ENCODE data around the gene TEDC1.

TEDC1 gene

DNA sequence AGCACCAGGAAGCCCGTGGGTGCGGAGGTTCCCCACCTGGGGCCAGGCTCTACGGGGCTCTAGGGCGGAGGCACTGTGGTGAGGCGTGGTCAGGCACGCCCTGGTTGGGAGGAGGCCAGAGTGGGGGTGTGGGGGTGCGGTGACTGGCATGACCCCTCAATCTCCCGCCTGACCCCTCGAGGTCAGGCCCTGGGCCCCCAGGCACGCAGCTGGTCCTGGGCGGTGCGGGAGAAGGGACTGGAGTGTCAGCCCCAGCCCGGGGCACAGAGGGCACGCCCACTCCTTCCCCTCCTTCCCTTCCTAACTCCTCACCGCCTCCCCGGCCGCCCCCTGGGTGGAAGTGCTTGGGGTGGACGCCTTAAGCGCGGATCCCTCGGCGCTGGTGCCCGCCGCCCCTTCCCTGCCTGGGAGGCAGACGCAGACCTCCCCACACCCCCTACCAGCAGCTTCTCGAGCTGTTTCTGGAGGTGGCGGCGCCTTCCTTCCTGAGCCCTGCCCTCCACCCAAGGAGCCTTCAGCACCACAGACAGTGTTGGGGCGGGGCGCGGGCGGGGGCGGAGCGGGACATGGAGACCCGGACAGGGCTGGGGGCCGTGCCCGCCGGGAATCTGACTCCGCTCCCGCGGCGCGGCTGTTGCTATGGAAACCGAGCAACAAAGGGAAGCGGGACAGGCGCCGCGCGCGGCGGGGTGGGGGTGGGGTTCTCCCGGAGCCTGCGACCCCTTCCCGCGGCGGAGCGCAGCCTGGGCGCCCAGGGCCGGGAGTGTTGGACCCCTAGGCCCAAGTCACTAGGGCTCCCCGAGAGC, 17.2 kb upstream of the TEDC1 start:
- DNase-seq (ENCODE audit: low read depth in 3 of 3), result peak in 2 of 3 experiments; percentile 52 to 55

DNA sequence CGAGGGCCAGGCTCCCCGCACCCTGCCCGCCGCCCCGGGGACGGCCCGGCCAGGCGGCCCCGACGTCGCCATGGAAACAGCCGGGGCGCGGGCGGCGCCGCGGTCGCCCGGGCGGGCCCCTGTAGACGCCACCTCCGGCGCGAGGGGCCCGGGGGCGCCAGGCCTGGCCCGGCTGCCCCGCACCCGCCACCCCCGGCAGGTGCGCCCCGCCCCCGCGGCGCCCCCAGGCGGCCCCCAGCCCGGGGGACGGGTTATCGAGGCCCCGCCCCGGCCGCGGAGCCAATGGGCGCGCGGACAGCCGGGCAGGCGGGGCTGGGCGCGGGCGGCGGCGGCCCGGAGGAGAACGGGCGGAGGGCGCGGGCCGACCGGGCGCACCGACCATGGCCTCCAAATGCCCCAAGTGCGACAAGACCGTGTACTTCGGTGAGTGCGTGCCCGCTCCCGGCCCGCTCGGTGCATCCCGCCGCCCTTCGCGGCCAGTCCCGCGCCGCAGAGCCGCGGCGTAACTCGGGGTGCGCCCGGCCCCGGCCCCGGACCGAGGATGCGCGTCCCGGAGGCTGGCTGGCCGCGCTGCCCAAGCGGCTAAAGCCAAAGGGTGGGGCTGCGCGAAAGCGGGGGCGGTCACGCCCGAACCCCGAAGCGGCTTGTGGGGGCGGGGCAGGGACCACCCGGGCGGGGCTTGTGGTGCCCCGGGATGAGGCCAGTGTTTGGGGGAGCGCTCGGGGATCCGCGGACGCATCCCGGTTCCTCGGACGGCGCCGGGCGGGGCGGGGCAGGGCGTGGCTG, 16.4 kb upstream of the TEDC1 start, which contains the start of gene CRIP2:
CRIP2 (plus strand) TSS at position 339 of the 786 bp plus-strand sequence; CDS start at position 381, 42 bp downstream.
- DNase-seq (ENCODE audit: low read depth in 3 of 3), result no peak

DNA sequence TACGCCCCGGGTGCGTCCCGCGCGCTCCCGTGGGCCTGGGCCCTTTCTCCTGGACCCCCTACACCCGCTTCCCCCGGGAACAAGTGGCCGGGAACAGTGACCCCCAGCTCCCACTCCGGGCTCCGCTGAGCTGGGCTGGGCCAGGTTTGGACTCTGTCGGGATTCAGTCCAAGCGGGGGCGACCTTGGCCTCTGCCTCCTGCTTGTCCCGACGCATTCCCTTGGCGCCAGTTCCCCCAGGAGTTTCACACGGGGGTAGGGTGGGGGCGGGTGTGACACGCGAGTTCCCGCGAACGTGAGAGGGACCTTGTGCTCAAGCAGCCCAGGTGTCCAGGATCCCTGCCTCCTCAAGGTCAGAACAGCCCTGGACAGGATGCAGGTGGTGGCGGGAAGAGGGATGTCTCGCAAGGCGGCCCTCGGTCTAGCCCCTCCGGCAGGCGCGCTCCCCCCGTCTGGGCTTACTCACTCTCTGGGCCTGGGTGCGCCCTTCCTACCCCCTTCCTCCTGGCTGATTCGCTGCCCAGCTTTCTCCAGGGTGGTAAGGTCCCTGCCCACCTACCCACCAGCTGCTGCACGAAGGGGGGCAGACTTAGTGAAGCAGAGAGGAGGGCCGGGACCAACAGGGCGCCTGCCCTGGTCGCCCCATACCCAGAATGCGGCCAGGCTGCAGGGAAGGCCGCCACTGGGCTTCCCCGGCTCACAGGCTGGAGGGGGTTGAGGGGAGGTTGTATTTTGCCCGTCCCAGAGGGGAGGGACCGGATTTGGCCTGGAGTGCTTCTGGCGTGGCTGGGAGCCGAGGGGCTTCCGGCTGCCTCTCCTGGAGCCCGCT, 15.6 kb upstream of the TEDC1 start:
- no peak for DNase-seq (ENCODE audit: low read depth in 3 of 3)

DNA sequence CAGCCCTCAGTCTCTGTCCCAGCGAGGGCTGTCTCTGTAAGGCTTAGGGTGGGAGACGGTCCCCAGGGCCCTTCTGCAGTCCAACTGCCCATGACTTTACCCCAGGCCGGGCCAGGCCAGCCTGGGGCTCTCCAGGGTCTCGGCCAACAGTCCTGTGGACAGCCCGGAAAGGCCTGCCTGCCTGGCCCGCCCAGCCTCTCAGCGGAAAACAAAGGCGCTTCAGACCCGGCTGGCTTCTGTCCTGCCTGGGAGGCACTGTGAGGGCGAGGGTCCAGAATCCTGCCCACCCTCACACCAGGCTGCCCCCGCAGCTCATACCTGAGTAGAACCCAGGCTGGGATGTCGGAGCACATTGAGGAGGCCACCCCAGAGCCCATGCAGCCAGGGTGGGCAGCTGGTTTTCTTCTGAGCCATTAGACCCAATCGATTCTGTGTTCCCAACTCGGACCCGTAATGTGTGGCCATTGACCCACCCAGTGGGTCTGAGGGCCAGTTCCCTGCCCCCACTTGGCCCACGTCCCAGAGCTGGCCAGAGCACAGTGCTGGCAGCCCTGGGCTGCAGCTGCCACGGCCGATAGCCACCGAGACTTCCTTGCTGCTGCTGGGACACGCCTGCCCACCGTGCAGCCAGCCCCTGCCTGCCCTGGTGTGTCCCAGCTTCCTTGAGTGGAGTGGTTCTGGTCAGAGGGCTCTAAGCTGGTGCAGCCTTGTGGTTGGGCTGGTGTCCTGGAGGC, 14.8 kb upstream of the TEDC1 start:
- no peak for DNase-seq (ENCODE audit: low read depth in 3 of 3)

DNA sequence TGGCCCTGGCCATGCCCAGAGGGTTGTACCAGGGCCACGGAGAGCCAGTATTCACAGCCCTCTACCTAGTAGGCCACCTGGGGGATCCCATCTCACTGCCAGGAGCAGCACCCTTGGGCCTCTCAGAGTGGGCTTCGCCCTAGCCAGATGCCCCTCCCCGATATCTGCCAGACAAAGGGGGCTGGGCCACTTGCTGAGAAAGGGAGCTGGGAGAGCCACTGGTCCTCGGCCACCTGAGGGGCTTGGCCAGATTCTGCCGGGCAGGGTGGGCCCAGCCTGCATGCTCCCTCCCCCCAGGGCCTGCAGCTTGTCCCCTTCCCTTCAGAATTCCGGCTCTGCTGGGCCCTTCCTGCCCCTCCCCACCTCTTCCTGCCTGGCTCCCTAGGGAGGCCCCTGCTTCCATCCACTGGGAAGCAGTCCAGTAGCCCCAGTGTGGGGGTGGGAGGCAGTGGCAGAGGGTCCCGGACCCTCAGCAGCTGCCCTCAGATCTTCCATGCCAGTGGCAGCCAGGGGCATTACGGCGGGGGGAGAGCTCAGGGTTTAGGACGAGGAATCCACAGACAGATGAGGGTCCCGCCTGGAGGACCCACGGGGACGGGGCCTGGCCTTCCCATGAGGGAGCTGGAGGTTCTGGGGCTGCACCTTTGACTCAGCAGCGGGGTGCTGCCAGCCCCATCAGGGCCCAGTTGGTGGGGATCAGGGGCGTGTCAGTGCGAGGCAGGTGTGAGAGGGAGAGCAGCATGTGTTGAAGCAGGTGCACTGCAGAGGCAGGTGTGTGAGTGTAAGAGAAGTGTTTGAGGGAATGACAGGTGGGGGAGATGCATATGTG, 14.0 kb upstream of the TEDC1 start:
- DNase-seq (ENCODE audit: low read depth in 3 of 3), result no peak

DNA sequence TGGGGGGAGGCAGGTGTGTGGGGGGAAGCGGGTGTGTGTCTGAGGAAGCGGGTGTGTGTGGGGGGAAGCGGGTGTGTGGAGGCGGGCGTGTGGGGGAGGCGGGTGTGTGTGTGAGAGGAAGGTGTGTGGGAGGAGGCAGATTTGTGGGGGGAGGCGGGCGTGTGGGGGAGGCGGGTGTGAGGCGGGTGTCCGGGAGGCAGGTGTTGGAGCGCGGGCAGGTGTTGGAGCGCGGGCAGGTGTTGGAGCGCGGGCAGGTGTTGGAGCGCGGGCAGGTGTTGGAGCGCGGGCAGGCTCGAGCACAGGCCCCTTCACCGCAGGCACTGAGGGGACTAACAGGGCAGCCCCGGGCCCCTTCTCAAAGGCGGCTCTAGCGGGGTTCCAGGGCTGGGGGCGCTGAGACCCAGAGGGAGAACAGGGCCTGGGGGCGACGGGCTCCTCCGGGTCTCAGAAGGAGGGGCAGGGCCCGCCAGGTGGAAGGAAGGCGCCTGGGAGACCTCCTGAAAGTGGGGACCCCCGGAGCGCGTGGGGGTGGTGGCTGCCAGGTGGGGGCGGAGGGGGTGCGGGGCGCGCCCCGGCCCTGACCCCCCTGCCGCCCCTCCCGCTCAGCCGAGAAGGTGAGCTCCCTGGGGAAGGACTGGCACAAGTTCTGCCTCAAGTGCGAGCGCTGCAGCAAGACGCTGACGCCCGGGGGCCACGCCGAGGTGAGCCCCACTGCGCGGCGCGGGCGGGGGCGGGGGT, 13.2 kb upstream of the TEDC1 start:
- peak in 1 of 3 experiments; percentile 42 for DNase-seq (ENCODE audit: low read depth in 3 of 3)

DNA sequence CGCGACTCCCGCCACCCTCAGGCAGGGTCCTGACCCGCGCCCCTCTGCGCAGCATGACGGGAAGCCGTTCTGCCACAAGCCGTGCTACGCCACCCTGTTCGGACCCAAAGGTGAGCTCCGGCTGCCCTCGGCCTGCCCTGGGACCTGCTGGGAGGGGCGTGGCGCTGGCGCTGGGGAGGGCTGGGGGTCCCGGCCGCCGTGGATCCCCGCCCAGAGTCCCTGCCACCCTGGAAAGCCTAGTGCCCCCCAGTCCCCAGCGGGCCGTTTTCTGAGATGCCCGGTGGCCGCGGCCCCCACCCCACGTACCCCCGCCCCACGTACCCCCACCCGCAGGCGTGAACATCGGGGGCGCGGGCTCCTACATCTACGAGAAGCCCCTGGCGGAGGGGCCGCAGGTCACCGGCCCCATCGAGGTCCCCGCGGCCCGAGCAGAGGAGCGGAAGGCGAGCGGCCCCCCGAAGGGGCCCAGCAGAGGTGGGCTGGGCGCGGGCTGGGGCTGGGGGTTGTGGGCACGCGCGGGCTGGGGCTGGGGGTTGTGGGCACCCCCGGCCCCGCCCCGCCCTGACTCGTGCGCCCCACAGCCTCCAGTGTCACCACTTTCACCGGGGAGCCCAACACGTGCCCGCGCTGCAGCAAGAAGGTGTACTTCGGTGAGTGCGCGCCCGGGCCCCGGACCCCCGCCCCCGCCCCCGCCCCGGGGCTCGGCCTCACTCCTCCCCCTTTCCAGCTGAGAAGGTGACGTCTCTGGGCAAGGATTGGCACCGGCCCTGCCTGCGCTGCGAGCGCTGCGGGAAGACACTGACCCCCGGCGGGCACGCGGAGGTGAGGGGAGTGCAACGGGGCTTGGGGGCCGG, 12.4 kb upstream of the TEDC1 start:
- no peak for DNase-seq (ENCODE audit: low read depth in 3 of 3)

DNA sequence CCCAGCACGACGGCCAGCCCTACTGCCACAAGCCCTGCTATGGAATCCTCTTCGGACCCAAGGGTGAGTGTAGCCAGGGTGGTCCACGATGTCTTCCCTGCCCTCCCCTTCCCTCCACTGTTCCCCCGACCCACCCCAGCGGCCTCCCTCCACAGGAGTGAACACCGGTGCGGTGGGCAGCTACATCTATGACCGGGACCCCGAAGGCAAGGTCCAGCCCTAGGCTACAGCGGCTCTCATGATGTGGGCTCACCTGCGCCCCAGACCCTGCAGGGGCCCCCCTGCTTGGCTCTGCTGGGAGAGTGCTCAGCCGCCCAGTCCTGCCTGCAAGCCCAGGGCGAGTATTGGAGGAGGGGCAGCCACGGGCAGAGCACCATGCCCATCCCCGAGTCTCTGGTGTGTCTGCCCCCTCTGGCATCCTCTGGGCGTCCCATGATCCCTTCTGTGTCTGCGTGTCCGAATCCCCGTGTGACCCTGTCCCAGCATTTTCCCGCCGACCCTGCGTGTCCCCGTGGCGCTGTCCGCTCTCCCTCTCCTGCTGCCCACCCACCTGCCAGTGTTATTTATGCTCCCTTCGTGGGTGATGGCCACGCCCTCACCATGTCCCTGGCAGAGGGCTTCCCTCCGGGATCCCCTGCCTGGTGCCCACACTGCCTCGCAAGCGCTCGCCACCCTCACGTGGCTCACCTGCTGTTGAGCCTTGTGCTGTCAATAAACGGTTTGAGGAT, 11.5 kb upstream of the TEDC1 start:
- DNase-seq (ENCODE audit: low read depth in 3 of 3), result no peak

DNA sequence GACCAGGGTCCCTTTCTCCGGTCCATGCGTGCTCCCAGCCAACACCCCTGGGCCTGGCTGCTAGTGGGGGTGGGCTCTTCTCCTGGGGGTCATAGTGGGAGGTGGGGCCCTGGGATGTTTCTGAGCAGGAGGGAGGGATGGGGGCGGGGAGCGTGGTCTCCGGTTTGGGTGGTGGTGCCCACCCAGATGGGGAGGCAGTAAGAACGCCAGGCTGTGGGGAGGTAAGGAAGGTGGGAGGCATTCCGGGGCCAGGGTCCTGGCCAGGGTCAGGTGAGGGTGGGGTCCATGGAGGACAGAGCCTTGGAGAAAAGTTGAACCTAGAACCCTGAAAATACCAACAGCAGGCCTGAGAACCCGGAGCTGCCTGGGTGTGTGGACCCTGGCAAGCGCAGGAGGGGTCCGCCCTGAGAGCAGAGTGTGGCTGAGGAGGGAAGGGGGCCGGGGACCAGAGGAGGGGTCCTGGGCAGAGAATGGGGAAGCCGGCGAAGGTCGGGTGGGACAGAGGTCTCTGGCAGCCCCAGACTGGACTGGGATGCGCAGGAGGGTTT, 10.8 kb upstream of the TEDC1 start:
- DNase-seq (ENCODE audit: low read depth in 3 of 3), result no peak

DNA sequence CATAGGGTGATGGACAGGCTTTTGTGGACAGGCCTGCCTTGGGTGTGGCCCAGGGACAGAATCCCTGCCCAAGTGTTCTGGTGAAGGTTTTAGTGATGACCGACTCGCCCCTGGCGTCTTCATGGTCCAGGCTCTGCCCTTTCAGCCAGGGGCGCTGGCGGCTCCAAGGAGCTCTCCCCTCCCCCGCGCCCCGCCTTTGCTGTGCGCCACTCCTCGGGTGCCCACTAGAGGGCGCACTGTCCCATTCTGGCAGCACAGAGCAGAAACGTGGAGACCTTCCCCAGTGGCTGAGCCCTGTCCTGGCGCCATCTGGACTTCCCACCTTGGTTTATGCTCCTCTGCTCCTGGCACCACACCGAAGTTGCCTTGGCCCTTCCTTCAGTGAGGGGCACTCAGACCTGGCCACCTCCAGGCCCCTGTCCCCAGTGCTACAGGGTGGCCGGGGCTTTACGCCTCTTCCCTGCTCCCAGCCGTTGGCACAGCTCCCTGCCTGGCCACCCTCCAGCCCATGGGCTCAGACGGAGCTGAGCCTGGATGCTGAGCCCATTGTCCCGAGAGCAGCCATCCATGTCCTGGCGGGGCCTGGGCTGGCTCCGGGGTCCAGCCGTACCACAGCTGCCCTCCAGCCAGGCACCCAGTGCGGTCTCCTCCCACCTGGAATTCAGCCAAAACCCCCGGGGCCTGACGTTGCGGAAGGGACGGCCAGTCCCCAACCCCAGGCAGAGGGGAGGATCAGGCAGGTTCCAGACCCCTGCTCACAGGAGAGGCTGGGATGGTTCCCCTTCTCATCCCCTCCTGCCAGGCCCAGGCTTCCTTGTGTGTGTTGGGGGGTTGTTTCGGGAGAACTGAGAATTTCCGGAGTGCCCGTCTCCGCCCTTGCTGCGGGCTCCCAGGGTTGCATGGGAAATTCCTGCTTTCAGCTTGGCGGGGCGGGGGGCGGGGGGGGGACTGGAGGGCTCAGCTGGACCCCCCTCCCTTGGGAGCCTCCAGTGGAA, 9.9 kb upstream of the TEDC1 start:
- DNase-seq (ENCODE audit: low read depth in 3 of 3), result peak; percentile 81 to 83 (median 82)

DNA sequence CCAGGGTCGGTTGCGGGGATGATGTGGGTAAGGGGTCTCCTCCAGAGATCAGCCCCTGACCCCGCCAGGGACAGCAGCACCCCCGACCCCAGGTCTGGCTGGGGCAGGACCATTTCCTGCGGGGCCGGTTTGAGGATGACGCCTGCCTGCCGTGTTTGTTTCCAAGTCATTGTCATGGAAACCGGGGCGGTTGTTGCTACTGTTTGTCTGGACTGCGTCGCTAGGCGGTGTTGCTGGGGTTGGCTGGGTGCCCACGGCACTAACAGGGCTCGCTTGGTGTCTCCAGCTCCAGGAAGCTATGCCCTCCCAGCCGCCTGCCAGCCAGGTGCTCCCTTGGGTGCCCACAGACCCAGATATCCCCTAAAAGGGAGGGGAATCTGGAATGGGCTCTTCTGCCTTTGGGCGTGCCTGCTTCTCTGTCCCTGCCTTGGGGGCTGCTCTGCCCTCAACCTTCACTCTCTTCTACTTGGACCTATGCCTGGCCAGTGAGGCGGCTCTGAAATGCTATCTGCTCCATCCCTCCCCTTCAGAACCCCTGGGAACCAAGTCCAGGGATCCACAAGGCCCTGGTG, 9.1 kb upstream of the TEDC1 start:
- peak; percentile 61 to 87 (median 74) for DNase-seq (ENCODE audit: low read depth in 3 of 3)

DNA sequence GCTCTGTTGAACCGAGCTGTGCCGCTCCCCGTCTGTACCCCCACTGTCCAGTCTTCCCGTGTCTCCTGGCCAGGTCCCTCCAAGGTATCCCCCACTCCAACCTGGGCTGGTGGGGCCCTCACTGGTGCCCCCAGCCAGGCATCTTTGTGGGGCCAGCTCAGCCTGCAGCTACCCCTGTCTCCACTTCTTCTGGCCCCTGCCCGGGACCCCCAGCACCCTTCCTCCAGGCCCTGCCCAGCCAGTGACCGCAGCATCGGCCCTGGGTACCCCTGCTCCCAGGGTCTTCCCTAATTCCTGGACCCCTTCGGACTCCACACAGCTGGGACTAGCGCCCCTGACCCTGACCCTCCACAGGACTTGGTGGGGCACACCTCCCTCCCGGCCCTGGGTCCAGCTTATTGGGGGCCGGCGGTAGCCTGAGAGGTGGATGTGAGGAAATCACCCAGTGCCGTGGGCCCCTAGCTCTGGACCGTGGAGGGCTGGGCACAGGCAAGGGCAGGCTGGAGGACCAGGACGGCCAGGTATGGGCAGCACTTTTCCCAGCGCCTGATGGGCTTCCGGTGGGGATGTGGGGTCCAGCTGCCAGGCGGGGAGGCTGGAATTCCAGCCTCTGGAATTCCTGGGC, 8.4 kb upstream of the TEDC1 start:
- DNase-seq (ENCODE audit: low read depth in 3 of 3), result no peak

DNA sequence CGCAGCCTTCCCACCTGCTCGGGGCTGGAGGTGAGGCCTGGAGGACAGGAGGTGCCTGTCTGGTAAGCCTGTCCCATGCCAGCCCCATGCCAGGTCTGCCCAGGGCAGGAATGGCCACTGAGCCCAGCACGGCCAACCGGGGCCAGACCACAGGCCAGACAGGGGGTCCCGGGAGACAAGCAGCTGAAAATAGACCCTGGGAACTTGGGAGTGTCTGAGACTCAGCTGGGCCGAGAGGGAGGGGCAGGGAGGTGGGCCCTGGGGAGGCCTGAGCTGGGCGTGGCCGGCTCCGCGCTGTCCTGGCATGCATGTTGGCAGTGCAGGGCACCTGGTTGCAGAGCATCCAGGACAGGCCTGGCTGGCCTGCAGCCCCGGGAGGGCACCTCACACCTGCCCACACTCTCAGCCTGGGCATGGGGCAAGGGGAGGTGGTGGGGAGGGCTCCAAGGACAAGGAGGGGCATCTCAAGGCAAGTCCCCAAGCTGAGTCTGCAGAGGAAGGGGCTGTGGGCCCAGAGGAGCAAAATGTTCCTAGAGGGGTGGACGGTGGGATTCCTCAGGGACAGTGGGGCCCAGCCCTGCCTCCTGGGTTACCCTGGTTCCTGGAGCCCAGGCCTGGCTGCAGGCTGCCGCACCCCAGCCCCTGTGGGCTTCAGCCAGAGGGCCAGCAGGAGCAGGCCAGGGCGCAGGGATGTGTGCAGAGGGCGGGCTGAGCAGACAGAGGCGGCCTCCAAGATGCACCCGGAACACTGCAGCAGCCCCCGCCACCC, 7.6 kb upstream of the TEDC1 start:
- DNase-seq (ENCODE audit: low read depth in 3 of 3), result no peak

DNA sequence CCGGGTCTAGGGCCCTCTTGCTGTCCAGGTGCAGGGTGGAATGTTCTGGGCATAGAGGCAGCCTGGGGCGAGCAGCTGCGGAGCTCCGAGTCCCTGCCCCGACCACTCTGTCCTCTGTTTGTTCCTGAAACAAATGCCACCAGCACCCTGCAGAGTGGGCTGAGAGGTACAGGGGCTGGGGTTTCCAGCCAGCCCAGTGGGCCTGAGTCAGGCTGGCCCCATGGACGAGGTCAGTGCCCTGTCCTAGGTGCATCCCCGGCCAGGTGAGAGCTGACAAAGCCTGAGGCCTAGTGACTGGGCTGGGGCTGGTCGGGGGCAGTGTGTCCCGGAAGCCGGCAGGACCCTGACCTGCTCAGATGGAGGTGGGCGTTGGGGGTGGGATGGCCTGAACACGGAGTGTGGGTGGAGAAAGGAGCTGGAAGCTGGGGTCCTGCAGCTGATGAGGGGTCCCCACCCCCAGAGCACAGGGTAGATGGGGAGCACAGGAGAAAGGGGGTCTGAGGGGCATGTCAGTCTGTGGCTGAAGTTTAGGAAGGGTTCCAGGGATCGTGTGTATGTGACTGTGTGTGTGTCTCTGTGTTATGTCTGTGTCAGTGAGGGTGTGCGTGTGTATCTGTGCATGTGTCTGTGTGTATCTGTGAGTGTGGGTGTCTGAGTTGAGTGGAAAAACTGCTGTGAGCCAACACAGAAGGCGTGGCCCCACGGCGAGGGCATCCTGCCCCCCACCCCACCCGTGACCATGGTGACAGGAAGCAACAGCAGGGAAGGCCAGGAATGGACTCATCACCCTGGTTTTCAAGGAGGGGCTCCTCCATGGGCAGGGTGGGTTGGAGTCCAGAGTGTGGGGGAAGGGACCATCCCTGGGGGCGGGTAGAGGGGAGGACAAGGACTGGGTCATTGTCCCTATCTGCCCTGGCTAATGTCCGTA, 6.7 kb upstream of the TEDC1 start:
- peak in 1 of 3 experiments; percentile 65 for DNase-seq (ENCODE audit: low read depth in 3 of 3)

Measured in stimulated activated CD4-positive, alpha-beta T cell treated with anti-CD3 and anti-CD28 coated beads, TNF-alpha, amount 100 ng/mL, for 4 hours (primary cell).